NCI-H510A treated with DMSO at 0.1 percent for 48 hours (cell line): Measurements from ENCODE around the gene AK2.

Experiments used
- DNase-seq: peaks from one replicate; lab custom pipeline; 2025; lab: John Stamatoyannopoulos, UW

AK2 gene

GRCh38 chr1:32972814-32973428 lies 63.8 kb downstream of the AK2 start:
- DNase-seq = peak; percentile 88

GRCh38 chr1:32971576-32971975 lies 65.1 kb downstream of the AK2 start:
- no peak for DNase-seq

DNA sequence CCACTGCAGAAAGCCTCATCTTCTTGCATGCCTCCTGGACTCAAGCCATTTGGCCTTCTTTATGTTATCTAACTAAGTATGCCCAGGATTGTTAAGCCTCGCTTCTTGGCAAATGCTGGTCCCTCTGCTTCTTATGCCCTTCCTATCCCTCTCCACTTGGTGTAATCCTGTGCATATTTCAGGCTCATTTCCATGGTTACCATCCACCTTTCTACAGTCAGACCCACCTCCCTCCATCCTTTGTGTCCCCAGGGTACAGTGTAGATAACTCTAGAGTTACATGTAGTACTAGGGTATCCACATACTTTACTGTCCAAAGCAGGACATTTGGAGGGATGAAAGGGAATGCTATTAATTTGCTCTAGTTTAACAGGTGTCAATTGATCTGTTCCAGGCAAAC lies 65.5 kb downstream of the AK2 start:
- DNase-seq = no peak

- no peak for DNase-seq
These were observed 67.1 kb downstream of the AK2 start for GRCh38 chr1:32969566-32969965.

DNA sequence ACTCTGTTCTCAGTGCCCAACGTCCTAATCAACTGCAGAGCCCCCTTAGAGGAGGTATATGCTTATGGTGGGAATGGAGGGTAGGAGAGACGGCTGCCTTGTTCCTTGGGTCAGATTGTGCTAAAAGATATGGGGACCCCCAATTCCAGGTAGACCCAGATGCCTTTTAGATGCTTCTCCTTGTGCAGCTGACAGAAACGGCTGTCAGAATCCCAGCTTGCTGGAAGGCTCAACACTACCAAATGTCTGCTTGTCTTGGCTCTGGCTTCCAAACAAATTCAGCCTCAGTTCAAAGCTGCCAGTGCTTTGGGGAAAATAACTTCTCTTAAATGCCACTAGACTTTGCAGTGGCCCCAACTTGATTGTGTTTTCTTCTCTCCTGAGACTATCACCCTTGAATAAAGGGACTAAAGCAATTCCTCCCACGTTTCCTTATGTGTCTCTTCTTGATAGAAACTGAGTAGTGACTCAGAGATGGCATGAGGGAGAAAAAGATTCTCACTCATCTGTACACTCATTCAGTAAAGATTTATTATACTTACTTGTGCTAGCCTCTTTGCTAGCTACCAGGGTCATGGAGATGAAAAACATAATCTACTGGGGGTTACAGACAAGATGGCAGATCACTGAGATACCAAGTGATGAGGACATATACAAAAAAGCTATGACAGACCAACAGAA lies 68.7 kb downstream of the AK2 start:
- DNase-seq = no peak

DNA sequence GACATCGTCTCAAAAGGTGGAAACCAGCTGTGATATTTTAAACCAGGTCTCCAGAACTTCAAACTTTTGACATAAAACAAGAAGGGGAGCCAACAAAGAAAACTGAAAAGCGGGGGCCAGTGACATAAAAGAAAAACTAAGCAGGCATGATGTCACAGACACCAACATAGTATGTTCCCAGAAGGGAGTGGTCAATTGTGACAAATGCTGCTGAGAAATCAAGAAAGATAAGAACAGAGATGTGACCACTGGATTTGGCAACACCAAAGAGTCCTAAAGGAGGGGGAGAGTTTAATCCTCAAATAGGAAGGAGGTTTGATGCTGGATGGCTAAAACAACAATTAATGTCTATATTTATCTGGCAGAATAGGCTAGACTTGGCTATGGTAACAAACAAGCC lies 69.8 kb downstream of the AK2 start:
- no peak for DNase-seq

DNA sequence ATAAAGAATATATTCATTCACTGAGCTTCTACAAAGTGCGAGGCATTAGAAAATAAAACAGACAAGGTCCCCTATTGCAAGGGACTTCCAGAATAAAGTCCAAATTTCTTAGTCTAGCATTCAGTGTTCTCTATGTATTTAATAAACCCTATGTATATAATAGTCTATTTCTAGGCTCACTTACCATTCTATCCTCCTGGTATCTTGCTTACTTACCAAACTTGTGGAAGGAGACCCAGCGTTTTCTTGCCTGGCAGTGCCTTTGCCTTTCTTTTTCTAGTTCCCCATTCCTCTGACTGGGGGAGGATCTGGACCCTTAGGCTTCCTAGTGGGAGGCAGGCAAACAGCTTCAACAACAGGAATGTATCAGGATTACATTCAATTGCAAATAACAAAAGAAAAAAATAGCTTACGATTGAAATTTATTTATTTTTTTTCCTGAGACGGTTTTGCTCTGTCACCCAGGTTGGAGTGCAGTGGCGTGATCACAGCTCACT lies 71.4 kb downstream of the AK2 start:
- DNase-seq = no peak

DNA sequence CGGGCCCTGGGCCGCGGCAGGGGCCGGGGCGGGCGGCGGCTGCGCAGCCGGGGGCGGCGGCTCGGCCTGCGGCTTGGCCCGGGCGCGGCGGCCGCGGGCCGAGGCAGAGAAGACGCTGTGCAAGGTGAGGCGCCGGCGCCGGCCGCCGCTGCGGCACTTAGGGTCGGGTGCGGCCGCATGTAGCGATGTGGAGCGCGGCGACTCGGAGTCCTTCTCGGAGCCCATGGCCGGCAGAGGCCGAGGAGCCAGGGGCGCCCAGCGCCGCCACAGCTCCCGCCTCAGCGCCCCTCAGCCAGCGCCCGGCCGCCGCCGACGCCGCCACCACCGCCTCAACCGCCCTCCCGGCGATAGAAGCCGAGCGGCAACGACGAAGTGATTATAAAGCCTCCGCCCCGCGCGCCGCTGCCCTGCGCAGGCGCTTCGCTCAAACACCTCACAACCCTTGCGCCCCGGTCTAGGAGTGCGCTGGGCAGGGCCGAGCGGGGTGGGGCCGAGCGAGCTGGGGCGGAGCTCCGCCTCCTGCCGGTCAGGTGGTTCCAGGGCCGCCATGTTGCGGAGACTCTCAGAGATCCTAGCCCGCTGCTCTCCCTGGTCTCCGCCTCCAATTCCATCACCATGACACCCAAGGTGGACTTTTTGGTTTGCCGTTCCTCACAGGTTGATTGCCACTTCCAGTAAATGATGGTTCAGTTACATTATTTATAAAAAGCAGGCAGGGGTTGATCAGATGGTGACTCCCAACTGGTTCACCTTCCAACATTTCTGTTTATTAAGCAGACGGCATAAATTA lies 72.0 kb downstream of the AK2 start, which contains the start of gene RNF19B:
RNF19B (minus strand) TSS at position 349 of the 790 bp plus-strand sequence; CDS start at position 225, 124 bp downstream.
- peak; percentile 99 for DNase-seq

DNA sequence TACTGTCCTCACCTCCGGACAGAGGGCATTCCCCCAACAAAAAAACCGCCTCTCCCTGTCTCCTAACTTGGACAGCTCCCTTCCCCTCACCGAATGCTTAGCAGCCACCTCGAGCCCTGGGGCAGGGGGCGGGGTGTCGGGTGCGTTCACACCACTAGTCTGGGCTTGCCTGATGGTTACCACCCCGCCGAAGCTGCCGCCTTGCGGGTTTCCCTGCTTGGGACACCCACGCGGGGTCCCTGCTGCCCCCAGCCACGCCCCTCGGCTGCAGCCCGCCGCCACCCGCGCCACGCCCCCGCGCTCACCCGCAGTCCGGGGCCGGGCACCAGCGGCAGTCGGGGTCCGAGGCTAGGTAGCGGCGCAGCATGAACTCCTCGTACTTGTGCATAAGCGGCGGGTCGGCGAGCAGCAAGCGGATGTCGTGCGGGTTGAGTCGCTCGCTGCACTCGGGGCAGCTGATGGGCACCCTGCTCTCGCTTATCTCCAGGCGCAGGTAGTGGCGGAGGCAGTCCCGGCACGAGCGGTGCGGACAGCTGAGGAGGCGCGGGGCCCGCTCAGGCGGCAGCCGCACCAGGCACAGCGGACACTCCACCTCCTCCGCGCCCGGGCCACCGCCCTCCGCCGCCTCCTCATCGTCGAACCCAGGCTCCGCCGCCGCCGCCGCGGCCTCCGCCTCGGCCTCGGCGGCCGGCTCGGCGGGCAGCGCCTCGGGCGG lies 72.8 kb downstream of the AK2 start:
- peak; percentile 41 for DNase-seq

- DNase-seq = peak; percentile 40
These were observed 74.3 kb downstream of the AK2 start for GRCh38 chr1:32962248-32962896.

DNA sequence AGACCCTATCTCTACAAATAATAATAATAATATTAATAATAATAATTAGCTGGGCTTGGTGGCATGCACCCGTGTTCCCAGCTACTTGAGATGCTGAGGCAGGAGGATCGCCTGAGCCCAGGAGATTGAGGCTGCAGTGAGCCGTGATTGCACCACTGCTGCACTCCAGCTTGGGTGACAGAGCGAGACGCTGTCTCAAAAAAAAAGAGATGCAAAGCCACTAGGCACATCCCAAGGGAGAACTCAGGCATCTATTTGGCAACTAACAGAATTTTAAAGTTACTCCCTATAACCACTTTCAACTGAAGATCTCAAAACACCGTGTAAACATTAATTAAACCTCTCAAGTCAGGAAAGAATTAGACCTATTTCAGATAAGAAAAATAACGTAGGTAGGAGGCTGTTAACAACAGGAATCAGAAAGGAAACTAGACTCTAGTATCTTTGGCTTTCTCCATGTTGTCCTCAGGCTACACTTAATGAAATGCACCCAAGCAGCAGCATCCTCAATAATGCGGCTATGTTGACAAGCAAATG lies 75.8 kb downstream of the AK2 start:
- DNase-seq = no peak

DNA sequence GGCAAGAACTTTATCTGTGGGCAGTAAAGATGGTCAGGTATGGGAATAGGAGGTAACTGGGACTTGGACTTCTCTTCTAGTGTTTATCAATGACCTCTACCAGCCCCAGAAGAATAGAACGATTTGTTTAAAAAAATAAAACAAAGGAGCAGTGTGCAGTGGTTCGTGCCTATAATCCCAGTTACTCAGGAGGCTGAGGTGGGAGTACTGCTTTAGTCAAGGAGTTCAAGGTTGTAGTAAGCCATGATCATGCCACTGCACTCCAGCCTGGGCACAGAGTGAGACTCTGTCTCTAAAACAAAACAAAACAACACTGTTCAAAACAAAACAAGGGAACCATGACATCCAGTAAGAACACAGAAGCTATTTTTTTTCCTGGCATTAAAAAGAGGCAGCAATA lies 76.3 kb downstream of the AK2 start:
- DNase-seq = no peak

- no peak for DNase-seq
These were observed 77.9 kb downstream of the AK2 start for GRCh38 chr1:32958827-32959226.
